Neural cell (in vitro differentiated cells): ENCODE measurements around the gene MLPH.

ENCODE experiments used
- REST ChIP-seq: IDR thresholded peaks from 2 replicates; pipeline ENCODE4 v1.6.1; 2012; ENCODE audit warnings: borderline replicate concordance
- TAF1 ChIP-seq: IDR thresholded peaks from 2 replicates; pipeline ENCODE4 v1.6.1; 2012; ENCODE audit warnings: low read depth

GRCh38 chr2:237563816-237564215 is 76.8 kb downstream of the MLPH start:
- TF ChIP-seq TAF1 (no peak), REST (no peak)
